ENCODE data around the gene TMEM231. TPM values are rescaled to one million over a fixed set of nuclear protein-coding genes. Genes with fewer than 3 reads are reported as not detected.

TMEM231 gene
- total and polyA plus RNA-seq, 9 of the 15 experiments (the other 6 are each of a cell fraction or from before 2014, with no cell fraction given) = 1.6 to 27.6 (median 9.1) TPM

- TF ChIP-seq PHF8 (IDR thresholded peaks at IDR 0.05; ENCODE audit: borderline replicate concordance, low read length) (peak; percentile 65; the same call in 1 of the 2 replicates), ELF1 (tag; IDR thresholded peaks at IDR 0.05) (0 out of 2 replicates have a peak, but pooled peaks have one; percentile 46), TFAP4 (CRISPR knock-in tag; IDR thresholded peaks at IDR 0.05; ENCODE audit: borderline replicate concordance) (peak; percentile 25; the same call in 1 of the 2 replicates), CLOCK (CRISPR knock-in tag; IDR thresholded peaks at IDR 0.05; ENCODE audit: borderline replicate concordance) (no peak), ATF1 (CRISPR knock-in tag; IDR thresholded peaks at IDR 0.05) (peak; percentile 84), ATF1 (tag; IDR thresholded peaks at IDR 0.05) (peak; percentile 97), NRF1 (conservative IDR thresholded peaks at IDR 0.05 in 1 of 2, IDR thresholded peaks at IDR 0.05 in 1 of 2) (0 out of 4 replicates have a peak, but pooled peaks of 1 of the 2 experiments have one; percentile 29), DIDO1 (tag; IDR thresholded peaks at IDR 0.05; ENCODE audit: low read depth) (peak; percentile 73; the same call in 1 of the 2 replicates), SAFB2 (IDR thresholded peaks at IDR 0.05; ENCODE audit: borderline replicate concordance, low read depth, low read length, severe bottlenecking) (no peak), TEAD4 (IDR thresholded peaks at IDR 0.05; ENCODE audit: low read length) (0 out of 2 replicates have a peak, but pooled peaks have one; percentile 40), TEAD4 (CRISPR knock-in tag; IDR thresholded peaks at IDR 0.05; ENCODE audit: borderline replicate concordance) (no peak), CTBP1 (IDR thresholded peaks at IDR 0.05; ENCODE audit: borderline replicate concordance) (peak; percentile 43; the same call in 1 of the 2 replicates), ATF7 (IDR thresholded peaks at IDR 0.05) (peak; percentile 9; the same call in 1 of the 2 replicates), NFRKB (IDR thresholded peaks at IDR 0.05; ENCODE audit: low read depth) (peak; percentile 40; the same call in 1 of the 2 replicates), POLR3G (IDR thresholded peaks at IDR 0.05; ENCODE audit: extremely low read depth, insufficient read length, insufficient replicate concordance) (no peak), C11orf30 (IDR thresholded peaks at IDR 0.05; ENCODE audit: low read depth) (peak; percentile 86), MAZ (CRISPR knock-in tag; conservative IDR thresholded peaks at IDR 0.05 in 1 of 2, IDR thresholded peaks at IDR 0.05 in 1 of 2) (peak in 1 of 2 experiments; percentile 30; a peak in 1 of 4 replicates), TAF9B (IDR thresholded peaks at IDR 0.05; ENCODE audit: partially characterized antibody) (peak; percentile 25), ZNF77 (CRISPR knock-in tag; IDR thresholded peaks at IDR 0.05) (no peak), SMC3 (conservative IDR thresholded peaks at IDR 0.05; ENCODE audit: insufficient read depth, low read depth, low read length) (no peak), POLR2G (IDR thresholded peaks at IDR 0.05; ENCODE audit: low read depth, low read length) (peak; percentile 62; the same call in 1 of the 2 replicates), TRIM28 (IDR thresholded peaks at IDR 0.05) (no peak), CXXC5 (CRISPR knock-in tag; IDR thresholded peaks at IDR 0.05) (peak; percentile 56), SUPT5H (IDR thresholded peaks at IDR 0.05) (peak; percentile 55; the same call in 1 of the 2 replicates), ZNF175 (CRISPR knock-in tag; IDR thresholded peaks at IDR 0.05; ENCODE audit: low read depth) (no peak), ZFP36 (IDR thresholded peaks at IDR 0.05; ENCODE audit: low read depth, low read length, partially characterized antibody) (peak; percentile 50), TBP (optimal IDR thresholded peaks at IDR 0.05; ENCODE audit: low read depth, low read length) (peak; percentile 82), ERF (CRISPR knock-in tag; IDR thresholded peaks at IDR 0.05) (no peak), ZNF408 (CRISPR knock-in tag; IDR thresholded peaks at IDR 0.05; ENCODE audit: low read depth) (no peak)
These were observed 792 bp downstream of the TMEM231 start (continued) for GRCh38 chr16:75555213-75555706.
